ENCODE results near the gene ATP5F1E.
"Not testable (repeated sequence)": the region's sequence is repeated elsewhere in the genome, so short reads cannot be mapped to it uniquely, and the experiment has no call there.

The ATP5F1E gene

DNA sequence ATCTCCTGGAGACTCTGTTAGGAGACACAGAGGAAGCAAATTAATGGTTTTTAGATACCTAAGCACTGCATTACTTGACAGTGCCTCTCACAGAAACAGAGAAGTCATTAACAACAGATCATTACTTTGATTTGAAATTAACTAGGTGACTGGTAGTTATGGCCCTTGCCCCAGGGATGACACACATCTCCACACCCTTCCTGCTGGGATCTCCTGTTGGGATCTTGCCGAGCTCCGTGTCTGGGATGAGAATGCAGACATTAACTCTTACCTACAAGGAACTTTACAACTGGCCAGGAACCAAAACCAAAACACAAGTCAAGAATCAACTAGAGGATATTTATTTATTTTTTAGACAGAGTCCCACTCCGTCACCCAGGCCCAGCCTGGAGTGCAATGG, 12.7 kb upstream of the ATP5F1E start:
- DNase-seq, result no peak
- intact Hi-C loops (cut with DNase I), result loop anchor here (5.0 kb wide), 1 partner anchor 152 kb away; no protein-coding TSS in a partner anchor

GRCh38 chr20:59044295-59044694, 12.2 kb upstream of the ATP5F1E start:
- DNase-seq, result no peak
- intact Hi-C loops (cut with DNase I), result loop anchor here (5.0 kb wide), 1 partner anchor 152 kb away; no protein-coding TSS in a partner anchor

- no peak for DNase-seq
- intact Hi-C loops (cut with DNase I), result loop anchor here (5.0 kb wide), 1 partner anchor 151 kb away; no protein-coding TSS in a partner anchor
Measured at GRCh38 chr20:59043698-59044097, 11.6 kb upstream of the ATP5F1E start.

DNA sequence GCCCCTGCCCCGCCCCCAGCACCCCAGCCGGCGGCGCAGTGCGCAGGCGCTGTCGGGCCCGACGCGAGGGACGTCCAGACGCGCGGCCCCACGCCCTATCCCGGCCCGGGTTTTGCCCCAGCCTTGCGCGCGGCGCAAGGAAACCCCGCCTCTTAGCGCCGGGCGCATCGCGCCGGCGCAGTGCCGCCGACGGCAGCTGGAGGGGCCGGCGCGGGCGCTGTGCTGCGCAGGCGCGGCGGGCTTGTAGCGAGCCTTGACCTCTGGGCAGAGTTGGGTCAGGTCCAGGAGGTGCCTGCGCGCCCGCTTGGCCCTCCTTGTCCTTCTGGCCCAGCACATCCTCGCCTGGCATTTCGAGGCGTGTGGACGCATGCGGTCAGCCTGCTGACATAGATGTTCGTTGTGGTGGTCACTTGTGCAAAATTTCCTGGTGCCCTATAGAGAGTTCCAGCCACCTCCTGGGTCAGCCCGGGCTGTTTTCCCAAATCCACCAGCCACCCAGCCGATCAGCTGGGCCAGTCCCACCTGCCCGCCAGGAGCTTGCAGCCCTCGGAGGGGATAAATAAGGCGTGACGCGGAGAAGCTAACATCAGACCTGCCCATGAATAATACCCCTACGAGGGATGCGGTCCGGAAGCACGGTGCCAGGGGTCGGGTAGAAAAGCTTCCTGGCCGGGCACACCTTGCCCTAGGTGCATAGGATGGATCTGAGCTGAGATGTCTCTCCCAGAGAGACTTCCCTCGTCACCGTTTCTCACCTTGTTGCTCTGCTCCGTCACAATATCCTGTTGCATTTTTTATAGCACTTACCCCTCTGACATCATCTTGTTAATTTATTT, 10.9 kb upstream of the ATP5F1E start:
- DNase-seq, result peak; percentile 69 to 96 (median 91)
- intact Hi-C loops (cut with DNase I), result loop anchor here (1.0 to 5.0 kb wide), 2 partner anchors 11 to 151 kb away; partner anchors contain the start of gene ATP5F1E

DNA sequence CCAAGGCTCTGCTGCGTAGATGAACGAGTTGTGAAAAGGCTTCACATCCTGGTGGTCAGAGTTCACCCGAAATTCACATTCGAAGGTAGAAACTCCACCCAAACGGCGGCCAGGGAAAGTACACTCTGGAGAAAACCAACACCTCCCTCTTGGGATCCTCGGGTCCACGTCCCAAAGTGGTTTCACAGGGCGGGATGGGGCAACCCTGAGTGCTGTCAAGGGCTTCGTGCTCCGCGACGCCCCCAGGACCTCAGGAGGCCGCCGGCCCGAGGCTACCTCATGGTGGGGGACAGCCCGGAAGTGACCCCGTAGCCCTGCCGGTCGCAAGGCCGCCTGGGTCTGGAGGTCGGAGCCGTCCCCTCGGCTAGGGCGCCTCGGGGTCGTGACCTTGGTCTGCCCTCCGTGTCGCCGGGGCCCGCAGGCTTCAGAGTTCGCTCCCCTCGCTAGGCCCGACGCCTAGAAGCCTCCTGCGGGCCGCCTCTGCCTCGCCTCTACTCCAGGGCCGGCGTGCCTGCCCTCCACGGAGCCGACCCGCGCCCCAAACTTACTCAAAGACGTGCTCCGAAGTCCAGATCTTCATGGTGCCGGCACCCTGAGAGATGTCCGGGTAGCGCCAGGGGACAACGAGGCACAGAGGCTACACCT, 10.1 kb upstream of the ATP5F1E start, which contains the start of gene PRELID3B:
TSS of gene PRELID3B (minus strand) at position 636 of the 645 bp plus-strand sequence. CDS start at position 580, 56 bp downstream.
- DNase-seq, result peak in 9 of 42 donors; percentile 9 to 49 (median 16)
- intact Hi-C loops (cut with DNase I), result loop anchor here (1.0 to 5.0 kb wide), 2 partner anchors 10 to 150 kb away; partner anchors contain the start of gene ATP5F1E

GRCh38 chr20:59041487-59041886, 9.4 kb upstream of the ATP5F1E start:
- intact Hi-C loops (cut with DNase I), result loop anchor here (5.0 kb wide), 1 partner anchor 149 kb away; no protein-coding TSS in a partner anchor
- not testable (repeated sequence) for DNase-seq

DNA sequence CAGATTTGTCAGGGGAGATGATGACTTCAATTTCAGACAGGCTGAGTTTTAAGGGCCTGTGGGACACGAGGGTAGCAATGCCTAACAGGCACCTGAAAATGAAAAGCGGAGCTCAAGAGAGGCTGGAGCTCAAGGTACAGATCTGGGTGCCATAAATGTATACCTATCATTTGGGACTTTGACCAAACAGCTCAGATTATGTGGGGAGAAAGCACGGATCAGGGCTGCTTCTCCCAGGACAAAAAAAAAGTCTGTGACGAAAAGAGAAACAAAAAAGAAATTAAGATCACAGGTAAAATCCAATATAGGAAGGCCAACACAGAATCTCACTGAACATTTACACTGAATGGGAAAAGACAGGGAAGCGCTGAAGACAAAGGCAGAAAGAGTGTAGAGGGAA, 8.5 kb upstream of the ATP5F1E start:
- DNase-seq, result no peak
- intact Hi-C loops (cut with DNase I), result loop anchor here (5.0 kb wide), 1 partner anchor 148 kb away; no protein-coding TSS in a partner anchor

DNA sequence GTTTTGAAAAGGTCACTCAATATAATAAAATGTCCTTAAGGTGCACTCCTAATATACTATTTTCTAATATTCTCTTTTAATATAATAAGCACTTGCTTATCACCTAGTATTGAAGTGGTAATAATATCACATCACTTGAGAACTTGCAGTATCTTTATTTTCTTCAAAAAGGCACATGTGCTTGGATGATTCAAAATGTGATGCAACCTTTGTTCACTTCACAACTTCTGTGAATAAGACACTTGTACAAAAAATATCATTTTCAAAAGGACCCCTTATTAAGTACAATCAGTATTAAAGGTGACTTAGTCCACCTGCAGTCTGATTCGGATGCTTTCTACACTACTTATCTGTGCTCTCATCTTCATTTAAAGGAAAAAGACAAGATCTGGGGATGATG, 7.1 kb upstream of the ATP5F1E start:
- intact Hi-C loops (cut with DNase I), result no loop called here

GRCh38 chr20:59037386-59037785, 5.3 kb upstream of the ATP5F1E start:
- intact Hi-C loops (cut with DNase I), result no loop called here
- no peak for DNase-seq

More for the DNA sequence above, 7.1 kb upstream of the ATP5F1E start:
- no peak for DNase-seq

GRCh38 chr20:59035381-59035780, 3.2 kb upstream of the ATP5F1E start:
- no peak for DNase-seq
- intact Hi-C loops (cut with DNase I), result no loop called here

GRCh38 chr20:59033616-59034165, 1.6 kb upstream of the ATP5F1E start:
- intact Hi-C loops (cut with DNase I), result loop anchor here (5.0 kb wide), 1 partner anchor 51 kb away; the partner anchor contains the start of gene NELFCD
- no peak for DNase-seq

DNA sequence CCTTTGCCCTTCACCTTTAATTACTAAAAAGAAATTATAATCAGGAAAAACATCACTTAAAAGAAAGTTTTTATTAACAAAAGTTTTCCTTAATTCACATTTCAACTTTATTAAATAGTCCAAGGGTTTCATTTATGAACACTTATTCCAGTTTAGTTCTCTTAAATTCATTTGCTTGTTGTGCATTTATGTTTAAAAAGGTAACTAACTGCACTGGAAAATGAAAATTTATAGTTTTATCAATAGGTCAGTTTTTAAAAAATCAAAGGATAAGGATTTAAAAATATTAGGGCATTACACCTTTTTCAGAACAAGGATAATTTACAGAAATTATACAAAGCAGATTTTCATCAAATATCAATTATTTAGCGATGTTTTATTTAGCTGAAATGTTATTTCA, 958 bp upstream of the ATP5F1E start:
- DNase-seq, result no peak
- intact Hi-C loops (cut with DNase I), result loop anchor here (5.0 kb wide), 1 partner anchor 51 kb away; the partner anchor contains the start of gene NELFCD

DNA sequence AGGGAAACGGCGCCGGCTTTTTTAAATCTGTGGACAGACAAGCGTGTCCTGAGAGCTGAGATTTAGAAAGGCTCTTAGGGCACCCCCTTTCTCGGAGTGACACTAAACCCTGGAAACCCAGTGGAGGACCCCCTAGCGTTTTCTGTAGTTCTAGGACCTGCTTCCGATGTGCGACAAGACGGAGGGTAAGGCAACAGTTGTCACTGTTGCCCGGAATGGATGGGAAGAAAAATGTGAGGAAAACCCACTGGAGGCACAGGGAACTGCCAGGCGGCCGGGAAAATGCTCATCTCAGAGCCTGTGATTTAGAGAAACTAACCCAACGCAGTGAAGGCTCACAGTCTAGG, 551 bp upstream of the ATP5F1E start:
- intact Hi-C loops (cut with DNase I), result loop anchor here (1.0 to 5.0 kb wide), 2 partner anchors 10 to 50 kb away; partner anchors contain the start of genes NELFCD and PRELID3B

GRCh38 chr20:59031564-59032022, 542 bp downstream of the ATP5F1E start:
- intact Hi-C loops (cut with DNase I), result loop anchor here (1.0 to 5.0 kb wide), 2 partner anchors 11 to 49 kb away; partner anchors contain the start of genes NELFCD and PRELID3B
- DNase-seq, result no peak

More for the DNA sequence above, 551 bp upstream of the ATP5F1E start:
- DNase-seq, result peak in 7 of 42 donors; percentile 18 to 57 (median 22)

GRCh38 chr20:59030911-59031563, 1.1 kb downstream of the ATP5F1E start:
- no peak for DNase-seq
- intact Hi-C loops (cut with DNase I), result loop anchor here (5.0 kb wide), 1 partner anchor 49 kb away; the partner anchor contains the start of gene NELFCD

- intact Hi-C loops (cut with DNase I), result no loop called here
Measured at GRCh38 chr20:59028812-59029211, 3.3 kb downstream of the ATP5F1E start.

DNA sequence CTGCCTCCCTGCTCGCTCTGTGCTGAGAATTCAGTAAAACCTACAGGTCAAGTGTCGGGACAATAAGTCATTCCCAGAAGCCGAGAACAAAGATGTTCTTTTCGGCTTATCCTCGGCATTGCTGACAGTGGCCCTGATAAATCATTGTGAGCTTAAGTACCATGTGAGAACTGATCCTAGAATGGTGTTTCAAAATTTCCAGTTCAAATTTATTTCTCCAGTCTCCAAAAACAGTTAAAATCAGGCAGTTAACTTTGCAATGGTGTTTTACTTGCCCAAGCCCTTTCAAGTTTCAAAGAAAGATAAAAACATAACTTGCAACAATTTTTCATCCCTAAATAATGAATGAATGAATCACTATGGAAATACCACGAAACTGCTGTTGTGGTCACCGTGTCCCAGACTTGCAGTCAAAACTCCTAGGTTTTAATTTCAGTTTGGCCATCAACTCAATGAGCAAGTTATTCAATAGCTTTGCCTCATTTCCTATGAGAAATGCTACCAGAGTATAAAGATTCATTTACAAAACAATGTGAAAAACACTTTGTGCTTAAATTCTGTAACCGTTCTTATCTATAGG, 4.3 kb downstream of the ATP5F1E start:
- intact Hi-C loops (cut with DNase I), result no loop called here
- no peak for DNase-seq

More at GRCh38 chr20:59028812-59029211, 3.3 kb downstream of the ATP5F1E start:
- DNase-seq, result no peak

Measured in head of caudate nucleus (tissue), 42 donors.